ENCODE measurements around the gene GALNT18.

Gene GALNT18

DNA sequence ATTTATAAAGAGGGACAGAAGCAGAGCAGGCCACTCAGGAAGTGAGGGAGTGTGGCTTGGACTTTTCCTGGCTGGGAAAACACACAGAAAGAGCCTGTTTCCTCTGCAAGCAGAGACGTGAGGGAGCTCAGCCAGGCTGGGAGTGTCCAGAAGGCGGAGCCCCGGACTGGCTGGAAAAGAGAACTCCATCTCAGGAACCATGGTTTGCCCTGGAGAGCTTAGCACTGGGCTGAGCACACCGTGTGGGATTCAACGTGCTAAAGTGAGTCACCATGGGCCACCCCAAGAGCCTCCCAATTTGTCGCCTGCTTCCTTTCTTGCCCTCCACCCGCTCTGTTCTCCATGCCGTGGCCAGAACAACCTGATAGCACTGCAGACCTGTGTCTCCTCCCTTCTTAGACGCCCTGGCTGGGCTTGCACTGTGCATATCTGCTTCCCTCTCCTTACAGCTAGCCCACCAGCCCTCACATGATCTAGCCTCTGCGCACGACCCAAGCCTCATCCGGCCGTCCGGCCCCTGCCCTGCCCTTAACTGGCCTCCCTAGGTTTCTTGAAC, 51.8 kb downstream of the GALNT18 start:
- H3K9me3 ChIP-seq (ENCODE audit: insufficient read depth, low read length): no peaks in the 10 kb centered on the region
- H3K27me3 ChIP-seq (ENCODE audit: low read length): no peaks in the 10 kb centered on the region
- H2AFZ ChIP-seq (ENCODE audit: low read depth, low read length, severe bottlenecking): no peak overlapping the region
- H3K4me3 ChIP-seq (ENCODE audit: insufficient read depth, low read length, poor library complexity, severe bottlenecking): no peak overlapping the region
- no peaks in the 10 kb centered on the region for H4K20me1 ChIP-seq (ENCODE audit: low read depth, low read length)
- H3F3A ChIP-seq (ENCODE audit: insufficient read depth): no peaks in the 10 kb centered on the region
- TF ChIP-seq EZH2phosphoT487 (conservative IDR thresholded peaks at IDR 0.05; ENCODE audit: low read length): no peak
- TF ChIP-seq, protein P1, sequence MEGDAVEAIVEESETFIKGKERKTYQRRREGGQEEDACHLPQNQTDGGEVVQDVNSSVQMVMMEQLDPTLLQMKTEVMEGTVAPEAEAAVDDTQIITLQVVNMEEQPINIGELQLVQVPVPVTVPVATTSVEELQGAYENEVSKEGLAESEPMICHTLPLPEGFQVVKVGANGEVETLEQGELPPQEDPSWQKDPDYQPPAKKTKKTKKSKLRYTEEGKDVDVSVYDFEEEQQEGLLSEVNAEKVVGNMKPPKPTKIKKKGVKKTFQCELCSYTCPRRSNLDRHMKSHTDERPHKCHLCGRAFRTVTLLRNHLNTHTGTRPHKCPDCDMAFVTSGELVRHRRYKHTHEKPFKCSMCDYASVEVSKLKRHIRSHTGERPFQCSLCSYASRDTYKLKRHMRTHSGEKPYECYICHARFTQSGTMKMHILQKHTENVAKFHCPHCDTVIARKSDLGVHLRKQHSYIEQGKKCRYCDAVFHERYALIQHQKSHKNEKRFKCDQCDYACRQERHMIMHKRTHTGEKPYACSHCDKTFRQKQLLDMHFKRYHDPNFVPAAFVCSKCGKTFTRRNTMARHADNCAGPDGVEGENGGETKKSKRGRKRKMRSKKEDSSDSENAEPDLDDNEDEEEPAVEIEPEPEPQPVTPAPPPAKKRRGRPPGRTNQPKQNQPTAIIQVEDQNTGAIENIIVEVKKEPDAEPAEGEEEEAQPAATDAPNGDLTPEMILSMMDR (IDR thresholded peaks at IDR 0.05; ENCODE audit: insufficient read depth, low read length, poor library complexity, severe bottlenecking): no peak
- no peak overlapping the region for H3K9ac ChIP-seq (ENCODE audit: low read length)
- H3K27ac ChIP-seq (ENCODE audit: low read depth, low read length): no peak overlapping the region
- H3K36me3 ChIP-seq (ENCODE audit: low read length): no peaks in the 10 kb centered on the region
- no peaks in the 10 kb centered on the region for H3K9me2 ChIP-seq (replicated peaks; ENCODE audit: insufficient read depth, low read length)
- no peaks in the 10 kb centered on the region for H3K79me2 ChIP-seq (ENCODE audit: insufficient read depth, low read length)
- H3K4me2 ChIP-seq (ENCODE audit: low read depth, low read length, poor library complexity, severe bottlenecking): no peak overlapping the region

DNA sequence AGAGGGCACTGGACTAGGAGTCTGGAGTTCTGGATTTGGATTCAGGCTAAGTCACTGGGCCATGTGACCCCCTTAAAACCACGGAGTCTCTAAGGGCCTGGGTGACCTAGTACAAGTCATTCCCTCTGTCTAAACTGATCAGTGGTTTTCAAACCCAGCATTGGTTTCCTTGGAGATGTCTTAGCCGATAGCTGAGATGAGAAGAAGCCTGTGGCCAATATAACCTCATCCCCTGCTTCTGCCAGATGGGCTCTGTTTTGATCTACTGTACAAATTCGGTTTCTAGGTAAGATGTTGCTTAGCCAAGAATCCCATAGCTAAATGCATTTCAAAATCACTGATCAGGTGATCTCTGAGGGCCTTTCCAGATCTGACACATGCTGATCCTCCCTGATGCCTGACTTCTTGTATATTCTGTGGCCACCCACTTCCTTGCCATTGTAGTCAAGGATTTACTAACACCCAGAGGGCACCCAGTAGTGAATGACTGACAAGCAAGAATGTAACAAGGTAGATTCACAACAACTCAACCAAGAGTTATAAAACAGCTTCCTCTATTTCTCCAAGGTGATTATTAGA, 53.1 kb downstream of the GALNT18 start:
- Histone ChIP-seq H3K27me3 (ENCODE audit: low read length) (no peaks in the 10 kb centered on the region), H3K79me2 (ENCODE audit: insufficient read depth, low read length) (no peaks in the 10 kb centered on the region), H3K9me3 (ENCODE audit: insufficient read depth, low read length) (no peaks in the 10 kb centered on the region), H2AFZ (ENCODE audit: low read depth, low read length, severe bottlenecking) (no peak overlapping the region), H3K4me2 (ENCODE audit: low read depth, low read length, poor library complexity, severe bottlenecking) (no peak overlapping the region), H4K20me1 (ENCODE audit: low read depth, low read length) (no peaks in the 10 kb centered on the region), H3K36me3 (ENCODE audit: low read length) (no peaks in the 10 kb centered on the region), H3K9me2 (replicated peaks; ENCODE audit: insufficient read depth, low read length) (no peaks in the 10 kb centered on the region), H3K9ac (ENCODE audit: low read length) (no peak overlapping the region), H3K27ac (ENCODE audit: low read depth, low read length) (no peak overlapping the region), H3F3A (ENCODE audit: insufficient read depth) (no peaks in the 10 kb centered on the region), H3K4me3 (ENCODE audit: insufficient read depth, low read length, poor library complexity, severe bottlenecking) (no peak overlapping the region)
- TF ChIP-seq EZH2phosphoT487 (conservative IDR thresholded peaks at IDR 0.05; ENCODE audit: low read length): no peak
- TF ChIP-seq, protein P1 (IDR thresholded peaks at IDR 0.05; ENCODE audit: insufficient read depth, low read length, poor library complexity, severe bottlenecking): no peak

DNA sequence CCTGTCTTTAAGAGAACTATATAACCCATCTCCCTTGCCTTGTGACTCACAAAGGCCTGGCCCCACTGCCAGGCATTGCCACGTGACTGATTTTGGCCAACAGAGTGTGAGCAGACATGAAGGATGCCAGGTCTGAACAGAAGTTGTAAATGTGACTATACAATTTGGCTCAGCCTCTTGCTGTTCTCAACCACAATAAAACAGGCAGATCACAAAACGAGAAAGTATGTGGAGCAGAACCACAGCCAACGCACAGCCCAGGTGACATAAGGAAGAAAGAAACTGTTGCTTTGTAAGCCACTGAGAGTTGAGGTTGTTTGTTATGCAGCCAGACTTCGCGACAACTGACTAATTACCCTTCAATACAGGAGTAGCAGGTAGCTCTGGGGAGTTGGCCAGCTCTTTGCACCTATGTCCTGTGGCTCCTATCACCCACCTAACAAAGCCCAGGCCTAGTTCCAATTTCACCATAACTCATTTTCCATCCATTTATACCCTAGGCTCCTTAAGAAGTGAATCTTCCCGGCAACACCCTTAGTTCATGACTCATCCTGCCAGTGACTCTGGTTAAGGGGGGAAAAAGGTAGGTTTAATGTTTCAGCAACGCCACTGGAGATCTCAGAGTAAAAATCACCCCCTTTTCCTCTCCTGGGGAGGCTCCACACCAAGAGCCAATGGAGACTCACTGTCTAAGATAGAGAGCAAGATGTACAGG, 53.7 kb downstream of the GALNT18 start:
- TF ChIP-seq EZH2phosphoT487 (conservative IDR thresholded peaks at IDR 0.05; ENCODE audit: low read length): no peak
- TF ChIP-seq, protein P1 (IDR thresholded peaks at IDR 0.05; ENCODE audit: insufficient read depth, low read length, poor library complexity, severe bottlenecking): no peak
- no peak overlapping the region for H3K9ac ChIP-seq (ENCODE audit: low read length)
- no peaks in the 10 kb centered on the region for H3F3A ChIP-seq (ENCODE audit: insufficient read depth)
- H4K20me1 ChIP-seq (ENCODE audit: low read depth, low read length): no peaks in the 10 kb centered on the region
- no peak overlapping the region for H2AFZ ChIP-seq (ENCODE audit: low read depth, low read length, severe bottlenecking)
- no peak overlapping the region for H3K4me2 ChIP-seq (ENCODE audit: low read depth, low read length, poor library complexity, severe bottlenecking)
- no peak overlapping the region for H3K4me3 ChIP-seq (ENCODE audit: insufficient read depth, low read length, poor library complexity, severe bottlenecking)
- no peak overlapping the region for H3K27ac ChIP-seq (ENCODE audit: low read depth, low read length)
- H3K9me3 ChIP-seq (ENCODE audit: insufficient read depth, low read length): no peaks in the 10 kb centered on the region
- H3K36me3 ChIP-seq (ENCODE audit: low read length): no peaks in the 10 kb centered on the region
- H3K27me3 ChIP-seq (ENCODE audit: low read length): no peaks in the 10 kb centered on the region
- no peaks in the 10 kb centered on the region for H3K9me2 ChIP-seq (replicated peaks; ENCODE audit: insufficient read depth, low read length)
- H3K79me2 ChIP-seq (ENCODE audit: insufficient read depth, low read length): no peaks in the 10 kb centered on the region

All from SU-DHL-6 (cell line).